Karpas-422 (cell line): ENCODE results near the gene TEX2. TPM values are rescaled to one million over a fixed set of nuclear protein-coding genes. Genes with fewer than 3 reads are reported as not detected.

Experiments
- DNase-seq: peaks from one replicate; pipeline ENCODE4 v3.0.0-alpha.2; 2015
- H2AFZ ChIP-seq: fragments of 200-600 bp; sonication (generic); 2 replicates; pipeline ENCODE4 v1.6.1; 2014; ENCODE audit warnings: antibody characterized with exemption, low read length, mixed read lengths
- H3K27ac ChIP-seq: fragments of 200-600 bp; sonication (generic); 2 replicates; pipeline ENCODE4 v1.5.1; 2014; ENCODE audit warnings: mild to moderate bottlenecking, low read length, moderate library complexity
- H3K27me3 ChIP-seq: fragments of 200-600 bp; sonication (generic); 2 replicates; pipeline ENCODE4 v1.6.1; 2014; ENCODE audit warnings: low read length, mixed read lengths
- H3K36me3 ChIP-seq: fragments of 200-600 bp; sonication (generic); 2 replicates; pipeline ENCODE4 v1.6.1; 2014; ENCODE audit warnings: low read length, mixed read lengths; ENCODE audit not compliant: insufficient read depth
- H3K4me1 ChIP-seq: fragments of 200-600 bp; sonication (generic); 2 replicates; pipeline ENCODE4 v1.6.1; 2014; ENCODE audit warnings: mild to moderate bottlenecking, low read length, mixed read lengths
- H3K4me2 ChIP-seq: fragments of 200-600 bp; sonication (generic); 2 replicates; pipeline ENCODE4 v1.6.1; 2014; ENCODE audit warnings: low read length, low read depth, mild to moderate bottlenecking; ENCODE audit not compliant: poor library complexity, severe bottlenecking
- H3K4me3 ChIP-seq: fragments of 200-600 bp; sonication (generic); 2 replicates; pipeline ENCODE4 v1.5.1; 2014; ENCODE audit warnings: mild to moderate bottlenecking, antibody characterized with exemption, low read length, mixed read lengths
- H3K79me2 ChIP-seq: fragments of 200-600 bp; sonication (generic); 2 replicates; pipeline ENCODE4 v1.6.1; 2014; ENCODE audit warnings: mild to moderate bottlenecking, low read length, mixed read lengths
- H3K9ac ChIP-seq: fragments of 200-600 bp; sonication (generic); 2 replicates; pipeline ENCODE4 v1.6.0; 2014; ENCODE audit warnings: low read length
- H3K9me2 ChIP-seq: fragments of 200-600 bp; sonication (generic), shearing (Covaris generic); replicated peaks from 2 replicates; pipeline ENCODE4 v1.6.0; 2014; ENCODE audit warnings: mild to moderate bottlenecking, low read length, moderate library complexity; ENCODE audit not compliant: insufficient read depth
- H3K9me3 ChIP-seq: fragments of 300-700, 200-600 bp; sonication (generic); 2 replicates; pipeline ENCODE4 v1.6.1; 2014; ENCODE audit warnings: low read length, mixed read lengths
- H4K20me1 ChIP-seq: fragments of 200-600 bp; sonication (generic); 2 replicates; pipeline ENCODE4 v1.6.1; 2014; ENCODE audit warnings: mild to moderate bottlenecking, antibody characterized with exemption, low read length, low read depth; ENCODE audit not compliant: insufficient read depth
- total RNA-seq: library from RNA; depleted of rRNA; stranded (reverse); fragments of >200 nt; shearing (Covaris generic); gene quantifications from 2 replicates; pipeline ENCODE4 v1.2.3, GENCODE V29; 2014; ENCODE audit warnings: low replicate concordance

TEX2 gene
- total RNA-seq, 1 experiment from 2014 or later = 5.5 TPM

DNA sequence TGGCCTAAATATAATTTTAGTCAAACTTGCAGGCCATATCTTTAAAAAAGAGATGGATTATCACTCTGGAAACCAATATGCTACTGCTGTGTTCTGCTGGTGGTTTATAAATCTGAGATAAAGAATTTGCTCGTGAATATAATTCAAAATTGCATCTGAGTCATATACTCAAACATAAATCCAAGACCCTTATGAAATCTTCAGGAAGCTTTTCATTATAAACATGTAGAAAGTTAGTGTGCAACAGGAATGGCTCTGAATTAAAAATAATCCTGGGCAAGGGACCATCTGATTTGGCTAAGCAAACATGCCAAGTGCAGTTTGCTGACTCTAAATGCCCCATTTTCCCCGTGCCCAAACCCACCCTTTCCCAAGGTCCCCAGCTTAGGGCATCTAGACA lies 57.3 kb downstream of the TEX2 start:
- Histone ChIP-seq H3K9ac (no peak overlapping the region), H2AFZ (no peak overlapping the region), H3K4me1 (no peaks in the 10 kb centered on the region; the same call in 1 of the 2 replicates), H3K27ac (no peak overlapping the region), H3K4me3 (no peak overlapping the region), H3K9me2 (no peaks in the 10 kb centered on the region), H3K4me2 (no peak overlapping the region), H3K36me3 (no peaks in the 10 kb centered on the region), H3K79me2 (no peaks in the 10 kb centered on the region), H3K9me3 (no peaks in the 10 kb centered on the region), H3K27me3 (no peaks in the 10 kb centered on the region), H4K20me1 (peaks cover 19% of the 10 kb centered on the region; the same call in 1 of the 2 replicates)
- DNase-seq = no peak

DNA sequence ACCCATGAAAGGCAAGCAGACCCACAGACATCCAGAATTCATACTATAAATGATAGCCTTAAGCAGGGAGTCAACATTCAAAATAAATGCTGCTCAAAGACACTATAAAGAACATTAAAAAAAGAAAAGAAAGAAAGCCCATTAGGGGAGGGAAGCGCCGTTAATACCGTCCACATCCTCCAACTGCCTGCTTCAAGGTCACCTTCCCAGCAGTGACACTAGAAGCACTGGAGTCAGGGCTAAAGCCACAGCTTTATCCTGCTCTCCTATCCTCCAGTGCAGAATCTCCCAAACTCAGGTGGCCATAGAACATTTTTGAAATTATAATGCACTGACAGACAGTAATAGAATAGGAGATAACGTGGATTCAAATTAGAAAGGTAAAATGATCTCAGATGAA lies 59.4 kb downstream of the TEX2 start:
- no peaks in the 10 kb centered on the region for H3K4me1 ChIP-seq
- H3K27ac ChIP-seq = no peak overlapping the region
- no peak for DNase-seq
- no peaks in the 10 kb centered on the region for H3K9me3 ChIP-seq
- no peaks in the 10 kb centered on the region for H3K9me2 ChIP-seq
- peaks cover 15% of the 10 kb centered on the region; the same call in 1 of the 2 replicates for H4K20me1 ChIP-seq
- no peaks in the 10 kb centered on the region for H3K79me2 ChIP-seq
- no peak overlapping the region for H2AFZ ChIP-seq
- H3K4me2 ChIP-seq = no peak overlapping the region
- no peak overlapping the region for H3K4me3 ChIP-seq
- no peaks in the 10 kb centered on the region for H3K36me3 ChIP-seq
- no peaks in the 10 kb centered on the region for H3K27me3 ChIP-seq
- no peak overlapping the region for H3K9ac ChIP-seq

DNA sequence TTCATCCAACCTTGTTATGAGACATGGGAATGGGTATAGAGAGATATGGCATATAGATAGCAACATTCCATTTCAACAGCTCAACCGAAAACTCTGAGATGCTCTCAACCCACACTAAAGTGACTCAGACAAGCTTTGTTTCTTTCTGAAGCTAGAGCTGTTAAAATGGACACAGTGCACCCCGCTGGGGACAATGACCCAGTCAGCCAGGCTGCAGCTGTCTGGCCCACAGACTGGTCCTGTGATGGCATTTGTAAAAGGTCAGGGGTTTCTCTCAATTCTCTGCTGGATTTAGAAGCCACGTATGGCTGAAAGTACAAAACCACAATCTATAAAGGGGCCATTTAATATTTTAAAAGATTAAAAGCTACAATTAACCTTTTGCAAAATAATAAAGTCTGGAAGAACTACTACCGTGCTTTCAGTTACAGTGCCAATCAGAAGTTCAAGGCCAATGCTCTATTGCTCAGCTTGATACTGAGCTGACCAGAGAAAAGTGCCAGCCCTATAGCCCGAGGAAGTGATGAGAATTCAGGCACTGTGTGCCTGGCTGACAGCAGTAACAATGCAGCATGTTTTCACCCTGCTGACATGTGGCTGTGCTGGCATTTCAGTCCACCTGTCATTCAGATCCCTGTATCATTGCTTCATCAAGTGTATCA lies 60.2 kb downstream of the TEX2 start:
- no peak for DNase-seq
- H3K36me3 ChIP-seq = no peaks in the 10 kb centered on the region
- no peak overlapping the region for H2AFZ ChIP-seq
- no peaks in the 10 kb centered on the region for H3K9me3 ChIP-seq
- no peaks in the 10 kb centered on the region for H3K79me2 ChIP-seq
- H4K20me1 ChIP-seq = peaks cover 15% of the 10 kb centered on the region; the same call in 1 of the 2 replicates
- no peak overlapping the region for H3K4me3 ChIP-seq
- no peaks in the 10 kb centered on the region for H3K4me1 ChIP-seq
- no peak overlapping the region for H3K9ac ChIP-seq
- H3K27ac ChIP-seq = no peak overlapping the region
- no peak overlapping the region for H3K4me2 ChIP-seq
- H3K9me2 ChIP-seq = no peaks in the 10 kb centered on the region
- H3K27me3 ChIP-seq = no peaks in the 10 kb centered on the region

DNA sequence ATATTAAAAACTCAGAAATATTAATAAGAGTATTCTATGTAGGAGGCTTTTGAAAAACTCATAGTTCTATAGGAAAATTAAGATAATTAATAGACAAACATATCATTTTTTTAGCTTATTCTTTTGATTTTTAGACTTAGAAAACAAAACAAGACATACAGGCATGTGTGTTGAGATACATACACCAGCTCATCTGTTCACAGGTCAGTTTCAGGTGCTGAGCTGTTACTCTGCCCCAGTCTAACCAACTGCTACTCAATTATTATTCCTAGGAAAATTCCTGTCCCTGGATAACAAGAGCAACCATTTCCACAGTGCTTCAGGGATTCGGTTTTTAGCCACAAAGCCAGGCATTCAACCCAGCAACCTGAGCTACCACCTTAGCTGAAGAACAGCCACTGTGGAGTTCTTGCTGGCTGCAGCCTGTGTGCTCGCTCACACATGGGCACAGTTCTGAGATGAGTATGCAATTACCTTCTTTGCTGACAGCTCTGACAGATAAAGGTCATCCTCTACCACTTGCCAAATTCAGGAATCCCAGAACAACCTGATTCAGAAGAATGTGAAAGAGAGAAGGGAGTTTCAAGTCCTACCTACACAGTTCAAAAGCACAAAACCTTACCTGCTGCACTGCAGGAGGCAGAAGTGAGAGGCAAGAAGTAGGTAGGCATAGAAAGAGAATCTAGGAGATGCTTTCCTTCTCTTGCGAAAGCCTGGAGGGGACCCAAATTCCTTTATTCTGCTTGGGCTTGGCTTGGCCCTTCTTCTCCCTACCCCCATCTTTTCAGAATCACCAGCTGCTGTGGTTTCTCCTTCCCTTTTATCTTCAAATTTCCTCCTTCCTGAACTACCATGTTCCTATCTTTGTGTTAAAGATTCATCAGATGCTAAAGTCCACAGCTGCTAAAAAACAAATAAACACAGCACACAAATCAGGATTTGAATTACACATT lies 62.7 kb downstream of the TEX2 start:
- no peak overlapping the region for H3K4me2 ChIP-seq
- no peaks in the 10 kb centered on the region for H3K9me2 ChIP-seq
- no peak overlapping the region for H2AFZ ChIP-seq
- H3K27me3 ChIP-seq = no peaks in the 10 kb centered on the region
- H4K20me1 ChIP-seq = peaks cover 8% of the 10 kb centered on the region; the same call in 1 of the 2 replicates
- H3K9ac ChIP-seq = no peak overlapping the region
- H3K9me3 ChIP-seq = no peaks in the 10 kb centered on the region
- no peak for DNase-seq
- H3K4me3 ChIP-seq = no peak overlapping the region
- no peaks in the 10 kb centered on the region for H3K79me2 ChIP-seq
- no peaks in the 10 kb centered on the region for H3K36me3 ChIP-seq
- no peak overlapping the region for H3K27ac ChIP-seq
- no peaks in the 10 kb centered on the region for H3K4me1 ChIP-seq

DNA sequence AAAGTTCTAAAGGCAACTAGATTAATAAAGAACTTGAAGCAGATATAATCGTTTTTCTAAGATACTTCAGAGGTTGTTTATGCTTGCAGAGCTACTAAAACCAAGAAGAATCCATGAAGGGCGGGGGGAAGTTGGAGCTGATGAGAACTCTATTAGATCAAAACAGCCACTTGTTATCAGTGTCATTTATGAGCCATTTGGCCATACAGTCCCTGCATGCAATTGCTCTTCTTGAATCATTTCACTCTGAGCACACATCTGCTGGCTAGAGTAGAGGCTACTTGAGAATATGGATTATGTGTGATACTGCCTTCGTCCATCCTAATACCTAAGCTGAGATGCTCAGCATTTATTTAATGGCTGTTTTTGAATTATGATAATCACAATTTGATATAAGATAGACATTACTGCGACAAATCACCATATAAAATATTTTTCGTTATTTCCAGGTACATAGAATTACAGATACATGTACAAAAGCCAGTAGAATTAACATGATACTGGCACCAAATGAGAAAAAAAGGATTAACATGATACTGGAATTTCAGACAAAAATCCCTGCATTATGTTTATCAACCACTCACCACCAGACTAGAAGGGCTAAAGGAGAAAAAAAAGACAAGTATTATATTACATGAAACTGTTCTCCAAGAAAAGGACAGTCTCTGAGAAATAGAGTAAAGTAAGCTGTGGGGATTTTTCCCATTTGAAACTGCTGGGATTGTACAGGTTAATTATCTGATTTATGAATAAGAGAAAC lies 64.5 kb downstream of the TEX2 start:
- H2AFZ ChIP-seq = no peak overlapping the region
- peaks cover 12% of the 10 kb centered on the region for H3K4me1 ChIP-seq
- H4K20me1 ChIP-seq = peaks cover 8% of the 10 kb centered on the region; the same call in 1 of the 2 replicates
- H3K4me3 ChIP-seq = no peak overlapping the region
- no peak for DNase-seq
- no peak overlapping the region for H3K9ac ChIP-seq
- H3K4me2 ChIP-seq = no peak overlapping the region
- H3K36me3 ChIP-seq = no peaks in the 10 kb centered on the region
- no peaks in the 10 kb centered on the region for H3K27me3 ChIP-seq
- no peaks in the 10 kb centered on the region for H3K9me2 ChIP-seq
- H3K27ac ChIP-seq = no peak overlapping the region
- H3K9me3 ChIP-seq = no peaks in the 10 kb centered on the region
- no peaks in the 10 kb centered on the region for H3K79me2 ChIP-seq

DNA sequence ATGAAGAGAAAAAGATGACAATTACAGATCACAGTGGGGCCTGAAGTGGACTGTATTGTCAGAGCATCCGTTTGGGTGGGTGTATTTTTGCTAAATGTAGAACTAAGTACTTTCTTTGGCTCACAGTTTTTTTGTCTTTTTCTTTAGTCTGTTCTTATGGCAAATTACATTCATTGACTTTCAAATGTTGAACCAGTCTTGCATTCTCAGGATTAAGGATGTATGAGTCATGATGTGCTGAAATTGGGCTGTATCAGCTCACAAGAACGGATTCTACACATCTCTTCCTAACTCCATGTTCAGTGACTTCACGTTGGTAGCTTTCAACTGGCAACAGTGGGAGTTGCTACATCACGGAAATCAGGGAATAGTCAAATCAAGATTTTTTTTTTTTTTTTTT lies 66.5 kb downstream of the TEX2 start:
- Histone ChIP-seq H3K36me3 (no peaks in the 10 kb centered on the region), H4K20me1 (peaks cover 8% of the 10 kb centered on the region; the same call in 1 of the 2 replicates), H3K79me2 (no peaks in the 10 kb centered on the region), H3K4me3 (no peak overlapping the region), H3K9me2 (no peaks in the 10 kb centered on the region), H3K9ac (no peak overlapping the region), H3K27ac (no peak overlapping the region), H3K9me3 (no peaks in the 10 kb centered on the region), H3K4me2 (no peak overlapping the region), H2AFZ (no peak overlapping the region), H3K27me3 (no peaks in the 10 kb centered on the region), H3K4me1 (peaks cover 12% of the 10 kb centered on the region)
- DNase-seq = no peak

DNA sequence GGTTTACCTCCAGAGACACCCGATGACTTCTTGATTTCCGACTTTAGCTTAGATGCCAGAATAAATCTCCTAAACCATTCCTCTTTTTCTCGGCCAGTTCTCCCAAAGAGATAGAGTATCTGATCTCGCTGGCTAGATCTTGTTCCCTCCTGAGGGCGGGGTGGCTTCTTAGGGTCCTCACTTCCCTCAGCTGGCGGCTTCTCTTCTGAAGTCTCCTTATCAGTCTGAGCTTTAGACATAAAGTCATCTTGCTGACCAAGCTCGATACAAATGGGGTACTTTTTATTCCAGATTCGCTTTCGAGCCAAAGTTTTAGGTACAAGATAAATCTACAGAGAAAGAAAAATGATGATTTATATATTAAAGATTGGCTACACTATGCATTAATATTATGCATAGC lies 69.5 kb downstream of the TEX2 start:
- no peak overlapping the region for H3K4me3 ChIP-seq
- H3K9ac ChIP-seq = no peak overlapping the region
- no peaks in the 10 kb centered on the region for H3K79me2 ChIP-seq
- no peaks in the 10 kb centered on the region for H3K9me3 ChIP-seq
- H3K27me3 ChIP-seq = no peaks in the 10 kb centered on the region
- H3K4me2 ChIP-seq = no peak overlapping the region
- H3K4me1 ChIP-seq = peaks cover 12% of the 10 kb centered on the region
- H4K20me1 ChIP-seq = peaks cover 8% of the 10 kb centered on the region; the same call in 1 of the 2 replicates
- H3K27ac ChIP-seq = no peak overlapping the region
- H2AFZ ChIP-seq = no peak overlapping the region
- no peaks in the 10 kb centered on the region for H3K9me2 ChIP-seq
- no peak for DNase-seq
- H3K36me3 ChIP-seq = no peaks in the 10 kb centered on the region

DNA sequence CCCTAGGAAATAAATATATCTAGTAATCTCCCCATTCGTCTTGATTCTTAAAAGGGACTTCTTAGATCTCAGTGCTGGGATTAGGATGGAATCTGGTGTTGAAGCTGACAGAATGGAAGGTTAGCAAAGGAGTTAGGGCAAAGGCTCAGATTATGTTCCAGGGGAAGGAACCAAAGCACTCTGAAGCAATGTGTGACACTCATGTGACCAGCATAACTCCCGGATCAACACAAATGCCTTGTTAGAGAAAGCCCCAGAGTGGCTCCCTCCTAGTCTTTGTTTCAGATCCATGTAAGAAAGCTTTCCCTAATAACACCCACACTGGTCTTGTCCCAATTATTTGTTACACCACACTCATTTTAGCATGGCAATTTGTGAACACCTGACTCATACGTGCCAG lies 70.5 kb downstream of the TEX2 start:
- no peak for DNase-seq
- Histone ChIP-seq H3K79me2 (no peaks in the 10 kb centered on the region), H3K36me3 (no peaks in the 10 kb centered on the region), H3K27ac (no peak overlapping the region), H4K20me1 (peaks cover 8% of the 10 kb centered on the region; the same call in 1 of the 2 replicates), H3K9me2 (no peaks in the 10 kb centered on the region), H3K4me1 (peaks cover 12% of the 10 kb centered on the region), H3K27me3 (no peaks in the 10 kb centered on the region), H3K4me2 (no peak overlapping the region), H2AFZ (no peak overlapping the region), H3K4me3 (no peak overlapping the region), H3K9ac (no peak overlapping the region), H3K9me3 (no peaks in the 10 kb centered on the region)
